GM12878 (cell line): ENCODE results near the gene MFAP1.

Experiments
- BMI1 ChIP-seq: fragments of 450-650 bp; IDR thresholded peaks from 2 replicates; pipeline ENCODE4 v1.6.1; 2016; ENCODE audit warnings: mild to moderate bottlenecking, moderate library complexity, borderline replicate concordance
- EZH2 ChIP-seq: IDR thresholded peaks from 2 replicates; pipeline ENCODE4 v1.6.1; 2012; ENCODE audit warnings: low read depth, mild to moderate bottlenecking, control low read depth, inconsistent platforms, low read length, borderline replicate concordance; ENCODE audit not compliant: control insufficient read depth
- JUNB ChIP-seq: IDR thresholded peaks from 2 replicates; pipeline ENCODE4 v1.6.1; 2016; ENCODE audit warnings: antibody characterized with exemption, mild to moderate bottlenecking
- YBX1 ChIP-seq: fragments of 450-650 bp; IDR thresholded peaks from 2 replicates; pipeline ENCODE4 v1.6.1; 2016; ENCODE audit warnings: antibody characterized with exemption
- YY1 ChIP-seq: IDR thresholded peaks from 2 replicates; pipeline ENCODE4 v1.6.1; 2011; ENCODE audit warnings: low read depth, mild to moderate bottlenecking, low read length
- TF ChIP-seq, protein P1 (sequence below), 3 experiments: IDR thresholded peaks in 2 of 3; conservative IDR thresholded peaks in 1 of 3; 2 replicates each; pipeline ENCODE4 v1.5.1; 2011; ENCODE audit warnings: low read depth in 3 of 3, low read length in 3 of 3, mild to moderate bottlenecking in 3 of 3, control low read depth in 2 of 3, moderate library complexity in 2 of 3, inconsistent platforms in 1 of 3, mixed read lengths in 1 of 3; ENCODE audit not compliant: control insufficient read depth in 2 of 3, insufficient read depth in 1 of 3; ENCODE audit errors: extremely low read depth in 1 of 3
- TF ChIP-seq, protein P2 (sequence below): IDR thresholded peaks from 2 replicates; pipeline ENCODE4 v1.6.1; 2012; ENCODE audit warnings: low read depth, low read length, improper control_type of control experiment

DNA sequence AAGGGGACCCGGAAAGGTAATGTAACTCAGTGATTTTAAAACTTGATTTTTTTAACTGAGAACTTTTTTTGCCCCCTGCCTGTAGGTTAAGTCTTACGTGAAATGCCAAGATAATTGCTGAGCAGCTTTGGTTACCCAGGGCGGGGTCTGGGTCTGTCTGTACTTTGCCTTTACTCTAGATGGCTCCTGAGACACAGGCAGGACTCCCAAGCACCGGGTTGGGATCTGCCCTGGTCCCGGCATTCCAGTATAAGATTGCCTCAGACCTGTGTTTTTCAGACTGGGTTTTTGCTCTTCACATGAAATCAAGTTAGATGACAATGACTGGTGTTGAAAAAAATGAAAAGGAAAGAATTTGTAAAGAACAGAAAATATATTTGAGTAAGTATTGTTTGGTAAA is 42.6 kb upstream of the MFAP1 start:
- TF ChIP-seq YBX1 = no peak
- TF ChIP-seq BMI1 = no peak
- TF ChIP-seq EZH2 = no peak
- TF ChIP-seq, protein P1, sequence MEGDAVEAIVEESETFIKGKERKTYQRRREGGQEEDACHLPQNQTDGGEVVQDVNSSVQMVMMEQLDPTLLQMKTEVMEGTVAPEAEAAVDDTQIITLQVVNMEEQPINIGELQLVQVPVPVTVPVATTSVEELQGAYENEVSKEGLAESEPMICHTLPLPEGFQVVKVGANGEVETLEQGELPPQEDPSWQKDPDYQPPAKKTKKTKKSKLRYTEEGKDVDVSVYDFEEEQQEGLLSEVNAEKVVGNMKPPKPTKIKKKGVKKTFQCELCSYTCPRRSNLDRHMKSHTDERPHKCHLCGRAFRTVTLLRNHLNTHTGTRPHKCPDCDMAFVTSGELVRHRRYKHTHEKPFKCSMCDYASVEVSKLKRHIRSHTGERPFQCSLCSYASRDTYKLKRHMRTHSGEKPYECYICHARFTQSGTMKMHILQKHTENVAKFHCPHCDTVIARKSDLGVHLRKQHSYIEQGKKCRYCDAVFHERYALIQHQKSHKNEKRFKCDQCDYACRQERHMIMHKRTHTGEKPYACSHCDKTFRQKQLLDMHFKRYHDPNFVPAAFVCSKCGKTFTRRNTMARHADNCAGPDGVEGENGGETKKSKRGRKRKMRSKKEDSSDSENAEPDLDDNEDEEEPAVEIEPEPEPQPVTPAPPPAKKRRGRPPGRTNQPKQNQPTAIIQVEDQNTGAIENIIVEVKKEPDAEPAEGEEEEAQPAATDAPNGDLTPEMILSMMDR (IDR thresholded peaks at IDR 0.05 in 2 of 3, conservative IDR thresholded peaks at IDR 0.05 in 1 of 3; ENCODE audit: control insufficient read depth in 2 of 3, extremely low read depth in 1 of 3, insufficient read depth in 1 of 3, low read depth in 3 of 3, low read length in 3 of 3) = no peak
- TF ChIP-seq YY1 = no peak
- TF ChIP-seq, protein P2, sequence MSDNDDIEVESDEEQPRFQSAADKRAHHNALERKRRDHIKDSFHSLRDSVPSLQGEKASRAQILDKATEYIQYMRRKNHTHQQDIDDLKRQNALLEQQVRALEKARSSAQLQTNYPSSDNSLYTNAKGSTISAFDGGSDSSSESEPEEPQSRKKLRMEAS = no peak
- TF ChIP-seq JUNB = no peak
